IPS DF 4.7 (cell line): Measurements from ENCODE around the gene TSPAN5.

Experiments used
- DNase-seq: peaks from one replicate; pipeline ENCODE4 v3.0.0-alpha.2; 2013; ENCODE audit warnings: low spot score; ENCODE audit errors: extremely low read depth

The TSPAN5 gene

GRCh38 chr4:98601708-98602107, 56.7 kb downstream of the TSPAN5 start:
- no peak for DNase-seq

GRCh38 chr4:98599617-98600205, 58.7 kb downstream of the TSPAN5 start:
- no peak for DNase-seq

DNA sequence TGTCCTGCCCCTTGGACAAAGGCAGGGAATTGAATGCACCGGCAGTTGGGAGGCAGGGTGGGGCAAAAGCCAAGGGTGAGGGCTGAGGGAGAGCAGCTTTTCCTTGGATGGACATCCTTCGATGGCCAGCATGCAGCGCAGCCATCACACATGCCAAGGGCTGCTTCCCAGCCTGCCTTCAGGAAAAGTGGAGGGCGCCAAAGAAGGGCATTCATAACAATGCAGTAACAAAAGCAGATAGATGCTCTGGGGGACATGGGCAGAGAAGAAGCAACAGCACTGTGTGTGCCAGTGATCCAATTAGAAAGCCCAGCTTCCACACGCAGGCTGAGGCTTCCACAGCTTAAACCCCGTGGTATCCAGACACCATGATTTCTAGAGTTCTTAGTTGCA, 71.5 kb downstream of the TSPAN5 start:
- DNase-seq: no peak

- DNase-seq: no peak
These were observed 72.0 kb downstream of the TSPAN5 start for GRCh38 chr4:98586291-98586961.

DNA sequence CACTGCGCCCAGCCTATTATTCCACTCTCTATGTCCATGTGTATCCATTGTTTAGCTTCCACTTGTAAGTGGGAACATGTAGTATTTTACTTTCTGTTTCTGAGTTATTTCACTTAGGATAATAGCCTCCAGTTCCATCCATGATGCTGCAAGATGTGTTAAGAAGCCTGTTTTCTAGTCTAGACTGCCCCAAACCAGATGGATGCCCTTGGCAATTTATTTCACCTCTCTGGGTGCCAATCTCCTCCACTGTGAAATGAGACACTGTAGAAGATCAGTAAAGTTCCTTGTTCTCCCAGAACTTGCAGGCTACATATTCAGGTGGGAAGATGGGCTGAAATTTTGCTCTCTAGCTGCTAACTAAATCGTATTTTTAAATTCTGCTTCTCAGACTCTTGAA, 72.8 kb downstream of the TSPAN5 start:
- DNase-seq: no peak

DNA sequence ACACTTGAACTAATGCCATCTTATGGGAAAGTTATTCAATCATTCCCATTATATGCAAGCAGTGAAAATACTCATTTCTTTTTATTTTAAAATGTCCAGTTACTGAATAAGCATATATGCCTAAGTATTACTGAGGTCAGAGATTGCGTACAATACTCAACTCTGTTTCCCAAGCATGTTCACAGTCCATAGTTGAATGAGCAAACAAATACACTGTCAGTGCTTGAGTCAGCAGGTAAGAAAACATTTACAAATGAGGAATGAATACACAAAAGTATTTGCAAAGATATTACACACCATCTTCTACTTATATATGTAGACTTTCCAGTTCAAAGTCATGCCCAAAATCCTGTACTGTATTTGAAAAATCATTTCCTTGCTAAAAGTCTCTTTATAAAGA, 74.1 kb downstream of the TSPAN5 start:
- DNase-seq: no peak

GRCh38 chr4:98583265-98583664, 75.1 kb downstream of the TSPAN5 start:
- DNase-seq: no peak

DNA sequence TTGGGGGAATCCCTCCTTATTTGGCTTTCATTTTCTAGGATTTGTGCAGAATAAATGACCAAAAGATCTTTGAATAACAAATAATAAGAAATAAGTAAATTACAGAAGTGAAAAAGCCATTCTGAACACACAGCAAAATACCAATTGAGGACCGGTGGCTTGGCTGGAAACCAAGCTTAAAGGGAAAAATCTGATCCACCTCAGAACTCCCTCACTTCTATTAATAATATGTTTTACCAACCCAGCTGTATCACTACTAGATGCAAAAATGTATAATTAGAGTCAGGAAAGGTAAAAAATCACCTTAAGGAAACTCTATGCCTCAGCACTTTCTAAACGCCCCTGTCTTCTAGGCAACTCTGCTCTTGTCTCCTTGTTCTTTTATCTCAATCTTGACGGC, 77.3 kb downstream of the TSPAN5 start:
- no peak for DNase-seq

- DNase-seq: no peak
These were observed 80.5 kb downstream of the TSPAN5 start for GRCh38 chr4:98577956-98578355.

GRCh38 chr4:98574816-98575215, 83.6 kb downstream of the TSPAN5 start:
- no peak for DNase-seq

DNA sequence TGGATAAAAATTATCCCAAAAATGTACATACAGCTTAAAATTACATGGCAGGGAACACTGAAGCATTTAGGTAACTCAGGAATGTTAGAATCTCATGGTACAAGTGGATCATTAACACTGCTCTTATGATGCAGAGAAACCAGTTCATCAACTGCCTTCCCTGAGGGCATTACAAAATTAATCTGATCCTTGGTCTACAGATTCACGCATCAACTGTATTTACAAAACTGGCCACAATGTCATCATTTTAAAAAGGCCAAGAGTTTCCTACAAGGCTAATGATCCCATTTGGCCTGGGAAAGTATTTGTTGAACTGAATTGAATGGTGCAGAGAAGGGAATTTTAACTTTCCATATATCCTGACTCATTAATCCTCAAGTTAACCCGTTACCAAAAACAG, 84.6 kb downstream of the TSPAN5 start:
- DNase-seq: no peak

GRCh38 chr4:98572697-98573096, 85.7 kb downstream of the TSPAN5 start:
- no peak for DNase-seq

GRCh38 chr4:98571161-98571786, 87.1 kb downstream of the TSPAN5 start:
- no peak for DNase-seq

DNA sequence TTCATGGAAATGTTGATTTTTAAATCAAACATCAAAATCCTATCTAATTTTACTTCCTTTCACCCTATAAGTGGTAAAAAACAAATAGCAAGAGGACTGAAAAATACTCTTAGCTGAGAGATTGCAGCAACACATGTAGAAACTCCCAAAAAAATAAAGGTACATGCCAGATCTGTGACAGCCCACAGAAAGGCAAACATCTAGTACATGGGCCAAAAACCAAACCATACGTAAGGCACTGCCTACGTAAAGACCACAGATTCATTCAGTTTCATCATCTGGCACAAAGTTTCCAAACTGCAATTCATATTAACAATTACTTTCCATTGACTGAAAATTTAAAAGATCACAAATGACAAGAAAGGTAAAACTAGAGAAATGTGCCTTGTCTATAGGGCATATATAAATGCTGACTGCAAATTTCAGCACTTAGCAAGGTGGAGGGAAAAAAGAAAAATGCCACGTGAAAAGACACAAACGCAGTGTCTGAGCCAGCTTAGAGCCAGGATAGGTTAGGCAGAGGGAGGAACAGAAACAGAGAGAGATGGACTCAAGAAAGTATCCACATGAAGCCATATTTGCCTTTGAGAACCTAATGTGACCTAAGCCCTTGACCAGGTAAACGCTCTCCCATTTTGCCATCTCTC, 88.1 kb downstream of the TSPAN5 start:
- DNase-seq: no peak

DNA sequence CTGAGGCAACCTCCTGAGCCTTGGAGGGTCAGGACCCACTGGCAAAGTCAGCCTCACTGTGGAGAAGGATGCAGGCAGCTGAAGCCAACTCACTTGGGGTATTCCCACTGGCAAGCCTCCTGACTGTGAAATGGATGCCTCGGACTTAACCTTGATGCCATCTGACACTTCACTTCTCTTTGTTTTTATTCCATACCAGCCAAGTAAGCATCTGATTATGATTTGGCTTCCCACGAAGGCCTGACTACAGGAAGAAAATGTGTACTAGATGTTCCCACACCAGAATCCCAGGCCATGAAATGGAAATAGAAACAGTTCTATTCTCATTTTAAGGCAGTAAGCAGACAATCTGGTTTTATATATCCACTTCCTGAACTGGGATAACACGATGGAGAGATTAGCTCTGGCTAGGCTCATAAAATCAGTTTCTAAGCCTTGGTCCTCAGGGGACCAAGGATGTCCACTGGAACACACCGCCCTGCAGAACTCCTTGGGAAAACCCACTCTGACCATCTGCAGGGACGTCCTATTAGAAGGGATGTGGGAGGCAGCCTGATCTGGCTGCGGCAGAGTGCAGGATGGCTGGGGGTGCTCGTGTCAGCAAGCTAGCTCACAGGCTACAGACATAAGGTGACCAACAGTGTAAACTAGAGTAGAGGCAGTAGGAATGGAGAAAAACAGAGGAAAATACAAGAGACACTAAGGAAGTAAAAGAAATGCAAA, 89.3 kb downstream of the TSPAN5 start:
- DNase-seq: no peak

DNA sequence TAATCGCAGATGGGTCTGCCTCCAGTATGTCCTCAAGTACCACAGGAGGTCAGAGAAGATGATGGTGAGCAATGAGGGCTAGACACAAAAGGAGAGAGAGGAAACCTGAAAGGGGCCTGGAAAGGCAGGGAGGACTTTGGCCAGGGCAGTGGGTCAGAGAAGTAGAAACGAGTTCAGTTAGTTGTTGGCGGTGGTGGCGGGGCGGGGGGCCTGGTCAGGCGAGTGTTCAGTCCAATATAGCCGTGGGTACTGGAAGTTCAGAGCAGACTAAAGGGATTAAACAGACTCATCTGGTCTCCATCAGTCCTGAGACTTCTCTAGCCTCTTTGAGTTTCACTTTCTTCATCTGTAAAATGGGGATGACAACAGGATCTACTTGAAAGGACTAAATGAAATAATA, 90.8 kb downstream of the TSPAN5 start:
- no peak for DNase-seq

DNA sequence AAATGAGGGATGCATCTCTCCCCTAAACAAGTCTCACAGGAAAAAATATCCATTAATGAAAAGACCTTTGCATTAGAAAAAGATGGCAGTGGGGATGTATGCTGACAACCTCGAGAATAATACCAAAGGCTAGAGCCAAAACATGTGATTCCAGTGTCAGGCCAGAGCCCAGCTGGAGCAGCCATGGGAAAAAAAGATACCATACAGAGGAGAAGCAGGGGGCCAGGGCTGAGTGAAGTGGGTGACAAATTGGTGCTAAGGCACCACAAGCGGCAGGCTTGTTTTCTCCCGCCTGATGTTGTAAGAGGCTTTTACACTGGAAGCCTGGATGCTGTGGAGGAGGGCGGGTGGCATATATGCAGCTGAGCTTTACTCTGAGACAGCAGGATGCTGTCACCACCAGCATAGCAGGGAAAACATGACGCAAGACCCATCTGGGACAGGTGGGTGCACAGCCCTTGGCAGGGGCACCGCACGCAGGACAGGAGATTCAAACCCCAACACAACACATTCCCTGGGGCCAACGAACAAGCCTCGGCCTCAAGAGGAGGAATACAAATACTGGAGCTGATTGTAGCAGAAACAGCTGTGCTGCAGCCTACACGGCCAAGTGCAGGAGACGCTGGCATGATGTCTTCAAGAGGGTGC, 91.9 kb downstream of the TSPAN5 start:
- DNase-seq: no peak

DNA sequence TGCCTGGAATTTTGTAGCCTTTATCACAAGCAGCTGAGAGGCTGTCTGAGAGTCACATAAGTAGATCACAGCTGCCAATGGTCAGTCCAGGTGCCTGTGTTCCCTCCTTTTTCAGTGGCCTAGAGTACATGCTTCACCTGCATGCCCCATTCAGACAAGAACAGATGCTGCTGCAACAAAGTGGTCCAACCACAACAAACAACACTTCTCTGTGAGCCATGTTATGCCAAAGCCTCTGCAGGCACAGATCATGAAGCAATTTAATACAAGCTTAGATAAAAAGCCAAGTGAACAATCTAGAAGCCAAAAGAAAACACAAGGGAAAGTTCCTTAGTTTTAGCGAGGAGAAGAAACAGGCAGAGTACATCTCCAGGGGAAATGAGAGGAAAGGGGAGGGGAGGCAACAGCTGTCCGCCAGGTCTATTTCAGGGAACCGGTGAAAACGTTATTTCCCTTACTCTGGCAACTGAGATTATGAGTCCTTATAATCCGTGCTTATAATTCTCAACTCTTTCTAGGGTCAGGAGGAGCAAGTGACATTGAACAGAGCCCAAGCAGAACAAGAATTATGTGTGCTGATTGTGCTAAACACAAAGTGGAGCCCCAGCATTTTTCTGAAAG, 92.6 kb downstream of the TSPAN5 start:
- no peak for DNase-seq

DNA sequence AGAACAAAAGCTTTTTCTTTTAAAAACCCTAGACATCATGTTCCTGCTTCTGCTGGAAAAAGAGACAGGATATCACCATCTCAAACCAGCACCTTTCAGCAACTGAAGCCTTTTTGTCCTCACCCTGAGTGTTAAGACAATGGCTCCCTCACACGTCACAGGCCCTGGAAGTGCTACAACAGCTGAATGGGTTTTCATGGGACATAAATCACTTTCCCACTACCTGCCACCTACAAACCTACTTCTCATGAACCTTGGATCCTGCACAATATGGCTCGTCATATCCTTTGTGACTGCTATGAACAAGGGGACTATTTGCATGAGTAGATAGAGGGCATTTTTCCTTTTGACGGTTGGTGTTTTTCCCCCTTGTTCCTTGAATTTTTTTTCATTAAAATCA, 93.6 kb downstream of the TSPAN5 start:
- DNase-seq: no peak

DNA sequence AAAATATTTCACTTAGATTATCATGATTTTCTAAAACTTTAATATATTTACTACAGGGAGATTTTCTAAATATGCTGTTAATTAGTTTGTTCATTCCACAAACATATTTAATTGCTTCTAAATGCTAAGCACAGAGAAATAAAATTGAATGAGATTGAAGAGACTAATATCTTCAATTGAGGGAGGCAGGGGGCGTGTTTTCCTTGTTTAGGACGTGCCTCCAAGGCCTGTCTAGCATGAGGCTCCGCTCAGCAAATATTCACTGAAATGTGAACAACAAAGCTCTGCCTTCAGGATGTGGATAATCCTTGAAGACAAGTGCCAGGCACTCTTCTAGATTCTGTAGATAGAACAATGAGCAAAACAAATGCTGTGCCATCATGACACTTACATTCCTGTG, 98.1 kb downstream of the TSPAN5 start:
- DNase-seq: no peak
